C4-2B (cell line): ENCODE data around the gene PRR23E.

ENCODE experiments used
- ZFX ChIP-seq: fragments of 450-650 bp; IDR thresholded peaks from 2 replicates; pipeline ENCODE4 v1.6.1; 2017
- TF ChIP-seq, protein P1 (sequence below): fragments of 450-650 bp; conservative IDR thresholded peaks from 2 replicates; pipeline ENCODE4 v1.5.1; 2017; ENCODE audit warnings: mild to moderate bottlenecking

DNA sequence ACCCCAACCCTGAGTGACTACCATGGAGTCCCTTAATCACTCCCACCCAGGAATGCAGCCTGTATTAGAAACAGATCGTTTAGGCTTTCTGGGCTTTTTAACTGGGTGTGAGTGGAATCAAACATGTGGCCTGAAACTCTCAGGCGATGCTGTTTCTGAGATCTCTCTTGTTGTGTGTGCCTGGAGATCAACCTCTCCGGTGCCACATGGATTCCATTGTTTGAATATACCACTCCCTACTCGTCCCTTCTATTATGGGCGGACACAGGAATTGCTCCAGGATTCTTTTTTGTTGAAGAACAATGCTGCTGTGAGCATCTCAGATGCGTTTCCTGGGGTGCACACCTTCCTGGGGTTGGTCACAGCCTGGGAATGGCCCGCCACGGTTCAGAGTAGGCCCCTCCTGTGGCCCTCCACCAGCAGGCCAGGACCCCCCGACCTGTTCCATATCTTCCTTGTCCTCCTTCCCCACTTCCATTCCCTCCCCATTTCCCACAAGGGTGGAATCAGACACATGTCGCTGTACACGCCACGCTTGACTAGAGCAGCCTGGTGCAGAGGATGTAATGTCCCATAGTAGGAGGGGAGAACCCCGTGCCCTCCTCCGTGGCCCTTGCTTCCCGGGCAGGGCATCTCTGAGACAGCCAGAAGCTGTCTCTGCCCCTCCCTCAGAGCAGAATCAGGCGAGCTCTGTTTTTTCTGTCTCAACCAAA lies 36.4 kb upstream of the PRR23E start:
- TF ChIP-seq, protein P1, sequence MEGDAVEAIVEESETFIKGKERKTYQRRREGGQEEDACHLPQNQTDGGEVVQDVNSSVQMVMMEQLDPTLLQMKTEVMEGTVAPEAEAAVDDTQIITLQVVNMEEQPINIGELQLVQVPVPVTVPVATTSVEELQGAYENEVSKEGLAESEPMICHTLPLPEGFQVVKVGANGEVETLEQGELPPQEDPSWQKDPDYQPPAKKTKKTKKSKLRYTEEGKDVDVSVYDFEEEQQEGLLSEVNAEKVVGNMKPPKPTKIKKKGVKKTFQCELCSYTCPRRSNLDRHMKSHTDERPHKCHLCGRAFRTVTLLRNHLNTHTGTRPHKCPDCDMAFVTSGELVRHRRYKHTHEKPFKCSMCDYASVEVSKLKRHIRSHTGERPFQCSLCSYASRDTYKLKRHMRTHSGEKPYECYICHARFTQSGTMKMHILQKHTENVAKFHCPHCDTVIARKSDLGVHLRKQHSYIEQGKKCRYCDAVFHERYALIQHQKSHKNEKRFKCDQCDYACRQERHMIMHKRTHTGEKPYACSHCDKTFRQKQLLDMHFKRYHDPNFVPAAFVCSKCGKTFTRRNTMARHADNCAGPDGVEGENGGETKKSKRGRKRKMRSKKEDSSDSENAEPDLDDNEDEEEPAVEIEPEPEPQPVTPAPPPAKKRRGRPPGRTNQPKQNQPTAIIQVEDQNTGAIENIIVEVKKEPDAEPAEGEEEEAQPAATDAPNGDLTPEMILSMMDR, result no peak
- TF ChIP-seq ZFX, result no peak
